HEK293 (cell line): ENCODE results near the gene C6orf136.

Experiments
- TCF7L2 ChIP-seq: IDR thresholded peaks from 2 replicates; pipeline ENCODE4 v1.6.1; 2011; ENCODE audit warnings: low read depth, mild to moderate bottlenecking, inconsistent platforms, low read length, moderate library complexity, borderline replicate concordance
- ZBTB8A ChIP-seq: fragments of 450-650 bp; formaldehyde crosslinking; IDR thresholded peaks from 2 replicates; pipeline ENCODE4 v1.5.1; 2016; ENCODE audit warnings: missing biosample characterization, missing genetic modification characterization
- ZNF23 ChIP-seq: fragments of 450-650 bp; formaldehyde crosslinking; IDR thresholded peaks from 2 replicates; pipeline ENCODE4 v1.5.1; 2016; ENCODE audit warnings: missing biosample characterization, missing genetic modification characterization, borderline replicate concordance
- ZNF530 ChIP-seq: fragments of 450-650 bp; formaldehyde crosslinking; IDR thresholded peaks from 2 replicates; pipeline ENCODE4 v1.5.1; 2016; ENCODE audit warnings: low read depth, missing biosample characterization, missing genetic modification characterization
- ZNF596 ChIP-seq: fragments of 450-650 bp; IDR thresholded peaks from 2 replicates; pipeline ENCODE4 v1.5.0; 2018; ENCODE audit warnings: missing biosample characterization, mild to moderate bottlenecking, missing genetic modification characterization, moderate library complexity
- ZNF768 ChIP-seq: fragments of 450-650 bp; formaldehyde crosslinking; IDR thresholded peaks from 2 replicates; pipeline ENCODE4 v1.5.1; 2018; ENCODE audit warnings: missing biosample characterization, mild to moderate bottlenecking, missing genetic modification characterization
- ZNF792 ChIP-seq: fragments of 450-650 bp; formaldehyde crosslinking; IDR thresholded peaks from 2 replicates; pipeline ENCODE4 v1.5.1; 2016; ENCODE audit warnings: missing biosample characterization, missing genetic modification characterization
- TF ChIP-seq, protein P1 (sequence below): fragments of 450-650 bp; formaldehyde crosslinking; IDR thresholded peaks from 2 replicates; pipeline ENCODE4 v1.5.1; 2016; ENCODE audit warnings: missing biosample characterization, missing genetic modification characterization
- TF ChIP-seq, protein P2 (sequence below): fragments of 450-650 bp; formaldehyde crosslinking; IDR thresholded peaks from 2 replicates; pipeline ENCODE4 v1.5.1; 2016; ENCODE audit warnings: missing biosample characterization, missing genetic modification characterization
- TF ChIP-seq, protein P3 (sequence below): fragments of 450-650 bp; formaldehyde crosslinking; IDR thresholded peaks from 2 replicates; pipeline ENCODE4 v1.5.1; 2016; ENCODE audit warnings: missing biosample characterization, missing genetic modification characterization

DNA sequence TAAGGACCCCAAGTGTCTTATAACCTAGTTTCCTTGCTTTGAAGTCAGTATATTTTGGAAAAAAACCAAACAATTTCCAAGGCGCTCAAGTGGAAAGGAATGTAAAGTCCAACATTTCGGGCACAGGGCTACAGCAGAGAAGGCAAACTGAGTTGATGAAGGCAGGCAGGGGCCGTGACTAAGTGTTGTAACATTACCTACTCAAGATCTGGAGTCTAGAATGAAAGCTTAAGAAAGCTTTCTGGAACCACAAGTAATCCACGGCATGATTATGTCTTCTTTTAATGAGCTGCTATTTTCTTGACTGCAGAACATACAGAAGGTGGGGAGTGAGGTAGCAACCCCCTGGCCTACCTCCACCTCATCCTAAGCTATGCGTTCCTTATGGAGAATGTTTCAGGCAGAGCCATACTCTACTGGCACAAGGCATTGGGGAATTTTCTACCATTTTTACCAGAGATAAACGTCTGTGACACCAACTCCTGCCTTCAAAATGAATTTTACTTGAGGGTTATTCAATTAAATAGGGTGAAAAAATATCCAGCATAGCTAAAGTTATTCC, 34.2 kb upstream of the C6orf136 start:
- TF ChIP-seq ZNF596 (no peak), ZNF768 (tag by site-specific recombination) (no peak), TCF7L2 (no peak), ZNF23 (no peak), ZNF530 (tag by site-specific recombination) (no peak), ZNF792 (tag by site-specific recombination) (no peak), ZBTB8A (tag by site-specific recombination) (no peak)
- TF ChIP-seq, protein P1, sequence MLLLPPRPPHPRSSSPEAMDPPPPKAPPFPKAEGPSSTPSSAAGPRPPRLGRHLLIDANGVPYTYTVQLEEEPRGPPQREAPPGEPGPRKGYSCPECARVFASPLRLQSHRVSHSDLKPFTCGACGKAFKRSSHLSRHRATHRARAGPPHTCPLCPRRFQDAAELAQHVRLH (tag by site-specific recombination) = no peak
- TF ChIP-seq, protein P2, sequence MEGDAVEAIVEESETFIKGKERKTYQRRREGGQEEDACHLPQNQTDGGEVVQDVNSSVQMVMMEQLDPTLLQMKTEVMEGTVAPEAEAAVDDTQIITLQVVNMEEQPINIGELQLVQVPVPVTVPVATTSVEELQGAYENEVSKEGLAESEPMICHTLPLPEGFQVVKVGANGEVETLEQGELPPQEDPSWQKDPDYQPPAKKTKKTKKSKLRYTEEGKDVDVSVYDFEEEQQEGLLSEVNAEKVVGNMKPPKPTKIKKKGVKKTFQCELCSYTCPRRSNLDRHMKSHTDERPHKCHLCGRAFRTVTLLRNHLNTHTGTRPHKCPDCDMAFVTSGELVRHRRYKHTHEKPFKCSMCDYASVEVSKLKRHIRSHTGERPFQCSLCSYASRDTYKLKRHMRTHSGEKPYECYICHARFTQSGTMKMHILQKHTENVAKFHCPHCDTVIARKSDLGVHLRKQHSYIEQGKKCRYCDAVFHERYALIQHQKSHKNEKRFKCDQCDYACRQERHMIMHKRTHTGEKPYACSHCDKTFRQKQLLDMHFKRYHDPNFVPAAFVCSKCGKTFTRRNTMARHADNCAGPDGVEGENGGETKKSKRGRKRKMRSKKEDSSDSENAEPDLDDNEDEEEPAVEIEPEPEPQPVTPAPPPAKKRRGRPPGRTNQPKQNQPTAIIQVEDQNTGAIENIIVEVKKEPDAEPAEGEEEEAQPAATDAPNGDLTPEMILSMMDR (tag by site-specific recombination) = no peak
- TF ChIP-seq, protein P3, sequence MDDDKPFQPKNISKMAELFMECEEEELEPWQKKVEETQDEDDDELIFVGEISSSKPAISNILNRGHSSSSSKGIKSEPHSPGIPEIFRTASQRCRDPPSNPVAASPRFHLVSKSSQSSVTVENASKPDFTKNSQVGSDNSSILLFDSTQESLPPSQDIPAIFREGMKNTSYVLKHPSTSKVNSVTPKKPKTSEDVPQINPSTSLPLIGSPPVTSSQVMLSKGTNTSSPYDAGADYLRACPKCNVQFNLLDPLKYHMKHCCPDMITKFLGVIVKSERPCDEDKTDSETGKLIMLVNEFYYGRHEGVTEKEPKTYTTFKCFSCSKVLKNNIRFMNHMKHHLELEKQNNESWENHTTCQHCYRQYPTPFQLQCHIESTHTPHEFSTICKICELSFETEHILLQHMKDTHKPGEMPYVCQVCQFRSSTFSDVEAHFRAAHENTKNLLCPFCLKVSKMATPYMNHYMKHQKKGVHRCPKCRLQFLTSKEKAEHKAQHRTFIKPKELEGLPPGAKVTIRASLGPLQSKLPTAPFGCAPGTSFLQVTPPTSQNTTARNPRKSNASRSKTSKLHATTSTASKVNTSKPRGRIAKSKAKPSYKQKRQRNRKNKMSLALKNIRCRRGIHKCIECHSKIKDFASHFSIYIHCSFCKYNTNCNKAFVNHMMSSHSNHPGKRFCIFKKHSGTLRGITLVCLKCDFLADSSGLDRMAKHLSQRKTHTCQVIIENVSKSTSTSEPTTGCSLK (tag by site-specific recombination) = no peak
